HepG2 (cell line): Measurements from ENCODE around the gene UQCRC1. TPM values are rescaled to one million over a fixed set of nuclear protein-coding genes. Genes with fewer than 3 reads are reported as not detected.

Experiments
- AGO2 ChIP-seq: fragments of 200-400 bp; formaldehyde crosslinking; optimal IDR thresholded peaks from 2 replicates; pipeline ENCODE3; 2017; ENCODE audit warnings: mild to moderate bottlenecking, low read depth, low read length, moderate library complexity
- CENPBD1 ChIP-seq: sonication (generic); formaldehyde crosslinking; IDR thresholded peaks from 2 replicates; pipeline ENCODE4 v1.8.0; 2022; ENCODE audit warnings: missing genetic modification reagents, low read depth, mild to moderate bottlenecking, borderline replicate concordance
- CSRNP1 ChIP-seq: sonication (generic); formaldehyde crosslinking; IDR thresholded peaks from 2 replicates; pipeline ENCODE4 v1.8.1; 2023; ENCODE audit warnings: mild to moderate bottlenecking, missing genetic modification reagents
- ELF4 ChIP-seq: sonication (generic); formaldehyde crosslinking; IDR thresholded peaks from 2 replicates; pipeline ENCODE4 v1.5.0; 2020; ENCODE audit warnings: missing genetic modification reagents, mild to moderate bottlenecking, moderate library complexity, borderline replicate concordance
- HMGA1 ChIP-seq: sonication (generic); formaldehyde crosslinking; conservative IDR thresholded peaks from 2 replicates; pipeline ENCODE4 v1.4.0; 2020; ENCODE audit warnings: missing genetic modification reagents
- IRF1 ChIP-seq: sonication (generic); formaldehyde crosslinking; IDR thresholded peaks from 2 replicates; pipeline ENCODE4 v1.4.0; 2020; ENCODE audit warnings: low read depth, mild to moderate bottlenecking, missing genetic modification reagents
- MIXL1 ChIP-seq: IDR thresholded peaks from 2 replicates; pipeline ENCODE4 v1.6.1; 2016
- PCBP2 ChIP-seq: fragments of 200-400 bp; formaldehyde crosslinking; optimal IDR thresholded peaks from 2 replicates; pipeline ENCODE3; 2018; ENCODE audit warnings: low read length, low read depth; ENCODE audit not compliant: poor library complexity, severe bottlenecking
- RAD51 ChIP-seq: fragments of 450-650 bp; IDR thresholded peaks from 2 replicates; pipeline ENCODE4 v1.6.1; 2016; ENCODE audit warnings: borderline replicate concordance
- RCOR2 ChIP-seq: IDR thresholded peaks from 2 replicates; pipeline ENCODE4 v1.6.1; 2016; ENCODE audit warnings: missing biosample characterization, missing genetic modification reagents
- SNAPC5 ChIP-seq: sonication (generic); formaldehyde crosslinking; IDR thresholded peaks from 2 replicates; pipeline ENCODE4 v1.8.1; 2023; ENCODE audit warnings: mild to moderate bottlenecking, missing genetic modification reagents, borderline replicate concordance
- ZFP36L1 ChIP-seq: sonication (generic); formaldehyde crosslinking; IDR thresholded peaks from 2 replicates; pipeline ENCODE4 v1.8.0; 2022; ENCODE audit warnings: mild to moderate bottlenecking, missing genetic modification reagents, moderate library complexity
- ZKSCAN5 ChIP-seq: sonication (generic); formaldehyde crosslinking; IDR thresholded peaks from 2 replicates; pipeline ENCODE4 v1.5.1; 2020; ENCODE audit warnings: mild to moderate bottlenecking, missing genetic modification reagents
- ZNF121 ChIP-seq: sonication (generic); formaldehyde crosslinking; IDR thresholded peaks from 2 replicates; pipeline ENCODE4 v1.5.0; 2020; ENCODE audit warnings: mild to moderate bottlenecking, missing genetic modification reagents
- ZNF296 ChIP-seq: sonication (generic); formaldehyde crosslinking; conservative IDR thresholded peaks from 2 replicates; pipeline ENCODE4 v1.5.0; 2020; ENCODE audit warnings: mild to moderate bottlenecking, missing genetic modification reagents
- ZNF569 ChIP-seq: sonication (generic); formaldehyde crosslinking; IDR thresholded peaks from 2 replicates; pipeline ENCODE4 v1.5.0; 2020; ENCODE audit warnings: mild to moderate bottlenecking, missing genetic modification reagents, moderate library complexity, borderline replicate concordance
- ZNF704 ChIP-seq: sonication (generic); formaldehyde crosslinking; IDR thresholded peaks from 2 replicates; pipeline ENCODE4 v1.8.1; 2023; ENCODE audit warnings: mild to moderate bottlenecking, inconsistent platforms, moderate library complexity, missing genetic modification reagents, borderline replicate concordance
- polyA plus RNA-seq, 8 experiments: library from polyadenylated mRNA; depleted of rRNA in 3 of 8; stranded (reverse) in 7 of 8; unstranded in 1 of 8; fragments of >200 nt; fragmentation: Illumina TruSeq in 4 of 8; extraction: Trizol in 4 of 8; gene quantifications; 2 replicates each; pipeline versions ENCODE4 v1.2.1 to v1.2.3, GENCODE V29; 2011 to 2016; ENCODE audit warnings: low read depth in 4 of 8, missing spikeins in 1 of 8, mixed read lengths in 1 of 8; ENCODE audit not compliant: insufficient read depth in 1 of 8
- total RNA-seq, 5 experiments: library from RNA; depleted of rRNA; stranded (reverse); fragments of >200 nt; fragmentation: Illumina TruSeq; extraction: Trizol; gene quantifications; 2 replicates each; pipeline ENCODE4 v1.2.3, GENCODE V29; 2016; ENCODE audit warnings: low read depth in 1 of 5
- TF ChIP-seq, protein P1 (sequence below): sonication (generic); formaldehyde crosslinking; IDR thresholded peaks from 2 replicates; pipeline ENCODE4 v1.4.0; 2020; ENCODE audit warnings: missing genetic modification reagents
- TF ChIP-seq, protein P2 (sequence below): sonication (generic); formaldehyde crosslinking; IDR thresholded peaks from 2 replicates; pipeline ENCODE4 v1.8.1; 2023; ENCODE audit warnings: mild to moderate bottlenecking, moderate library complexity, missing genetic modification reagents

Gene UQCRC1
- total and polyA plus RNA-seq, 2 of the 13 experiments (the other 11 are each of a cell fraction or from before 2014, with no cell fraction given): 316 to 680 TPM

DNA sequence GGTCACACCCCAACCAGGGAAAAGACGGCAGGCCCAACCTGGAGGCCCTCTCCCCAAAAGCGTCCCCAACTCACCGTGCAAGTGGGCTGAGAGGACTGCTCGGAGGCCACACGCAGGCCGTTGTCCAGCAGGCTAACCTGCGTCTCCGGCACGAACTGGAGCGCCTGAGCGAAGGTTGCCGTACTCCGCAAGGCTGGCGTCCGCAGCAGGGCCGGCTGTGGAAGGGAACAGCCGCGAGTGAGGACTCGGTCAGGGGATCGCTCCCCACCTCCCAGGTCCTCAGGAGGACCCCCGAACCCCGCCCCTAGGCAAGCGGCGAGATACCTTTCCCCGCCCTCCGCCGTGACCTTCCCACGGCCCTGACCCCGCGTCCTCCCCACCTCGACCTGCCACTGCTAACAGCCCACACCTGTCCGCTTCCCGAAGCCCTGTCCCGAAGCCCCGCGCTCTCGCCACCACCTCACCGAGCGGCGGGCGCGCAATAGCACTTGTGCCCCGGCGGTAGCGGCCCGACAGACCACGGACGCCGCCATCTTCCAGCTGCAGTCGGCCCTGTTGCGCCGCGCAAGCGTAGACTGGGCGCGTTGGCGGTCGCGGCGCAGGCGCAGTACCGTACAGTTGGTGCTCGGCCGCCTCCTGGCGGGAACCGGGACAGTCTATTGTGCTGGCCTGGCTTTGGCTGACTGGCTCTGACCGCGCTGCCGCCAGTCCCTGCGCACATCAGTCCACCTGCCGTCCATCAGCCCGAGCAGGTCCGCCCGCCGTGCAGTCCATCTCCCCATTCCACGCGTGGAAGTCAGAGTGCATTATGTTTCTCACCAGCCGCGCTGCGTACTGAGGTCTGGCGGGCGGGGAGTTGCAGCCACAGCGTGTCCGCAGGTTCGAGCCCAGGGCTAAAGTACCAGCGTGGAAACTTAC is at the start of gene UQCRC1 (continued):
- TF ChIP-seq CSRNP1 (peak; percentile 88), RCOR2 (CRISPR knock-in tag) (peak; percentile 65; the same call in 1 of the 2 replicates), ZKSCAN5 (no peak), CENPBD1 (no peak), ZNF296 (CRISPR knock-in tag) (peak; percentile 49; the same call in 1 of the 2 replicates), ZNF569 (no peak), AGO2 (peak; percentile 69), IRF1 (CRISPR knock-in tag) (no peak), ZFP36L1 (CRISPR knock-in tag) (peak; percentile 83), ZNF704 (CRISPR knock-in tag) (0 out of 2 replicates have a peak, but pooled peaks have one; percentile 88), PCBP2 (no peak), MIXL1 (CRISPR knock-in tag) (no peak; the same call in 1 of the 2 replicates), RAD51 (no peak), HMGA1 (no peak), ZNF121 (CRISPR knock-in tag) (peak; percentile 8; the same call in 1 of the 2 replicates), ELF4 (CRISPR knock-in tag) (0 out of 2 replicates have a peak, but pooled peaks have one; percentile 56), SNAPC5 (CRISPR knock-in tag) (no peak)
- TF ChIP-seq, protein P1, sequence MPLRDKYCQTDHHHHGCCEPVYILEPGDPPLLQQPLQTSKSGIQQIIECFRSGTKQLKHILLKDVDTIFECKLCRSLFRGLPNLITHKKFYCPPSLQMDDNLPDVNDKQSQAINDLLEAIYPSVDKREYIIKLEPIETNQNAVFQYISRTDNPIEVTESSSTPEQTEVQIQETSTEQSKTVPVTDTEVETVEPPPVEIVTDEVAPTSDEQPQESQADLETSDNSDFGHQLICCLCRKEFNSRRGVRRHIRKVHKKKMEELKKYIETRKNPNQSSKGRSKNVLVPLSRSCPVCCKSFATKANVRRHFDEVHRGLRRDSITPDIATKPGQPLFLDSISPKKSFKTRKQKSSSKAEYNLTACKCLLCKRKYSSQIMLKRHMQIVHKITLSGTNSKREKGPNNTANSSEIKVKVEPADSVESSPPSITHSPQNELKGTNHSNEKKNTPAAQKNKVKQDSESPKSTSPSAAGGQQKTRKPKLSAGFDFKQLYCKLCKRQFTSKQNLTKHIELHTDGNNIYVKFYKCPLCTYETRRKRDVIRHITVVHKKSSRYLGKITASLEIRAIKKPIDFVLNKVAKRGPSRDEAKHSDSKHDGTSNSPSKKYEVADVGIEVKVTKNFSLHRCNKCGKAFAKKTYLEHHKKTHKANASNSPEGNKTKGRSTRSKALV (CRISPR knock-in tag): peak; percentile 71
- TF ChIP-seq, protein P2, sequence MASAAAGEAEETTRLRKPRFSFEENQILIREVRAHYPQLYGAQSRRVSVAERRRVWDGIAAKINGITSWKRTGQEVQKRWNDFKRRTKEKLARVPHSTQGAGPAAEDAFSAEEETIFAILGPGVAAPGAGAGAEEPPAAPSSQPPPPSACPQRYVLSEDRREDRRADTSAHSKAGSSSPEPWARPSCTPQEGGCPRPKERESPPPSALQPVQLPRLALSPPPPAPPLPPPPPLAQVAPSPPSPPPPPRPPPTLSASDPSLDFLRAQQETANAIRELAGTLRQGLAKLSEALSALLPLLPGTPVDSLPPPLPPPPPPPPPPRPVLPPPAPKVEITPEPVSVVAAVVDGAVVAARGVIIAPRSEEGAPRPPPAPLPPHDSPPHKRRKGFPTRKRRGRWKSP: peak; percentile 100
